Gastroesophageal sphincter (tissue), 3 donors: Measurements from ENCODE around the gene MAP3K21.

Experiments used
- CTCF ChIP-seq, 4 experiments: fragments of 200-600 bp in 2 of 4; fragments of 450-650 bp in 2 of 4; sonication (generic) in 1 of 4; IDR thresholded peaks; one replicate each; pipeline ENCODE4 v1.5.1; 2017 to 2019; ENCODE audit warnings: antibody characterized with exemption in 4 of 4, mild to moderate bottlenecking in 2 of 4, moderate library complexity in 2 of 4
- EP300 ChIP-seq: sonication (generic); formaldehyde crosslinking; IDR thresholded peaks from one replicate; pipeline ENCODE4 v1.6.1; 2017; ENCODE audit warnings: antibody characterized with exemption, mild to moderate bottlenecking
- POLR2A ChIP-seq, 2 donors: fragments of 450-650 bp; IDR thresholded peaks; one replicate each; pipeline ENCODE4 v1.6.1; 2017; ENCODE audit warnings: antibody characterized with exemption in 2 of 2, mild to moderate bottlenecking in 2 of 2, moderate library complexity in 1 of 2

DNA sequence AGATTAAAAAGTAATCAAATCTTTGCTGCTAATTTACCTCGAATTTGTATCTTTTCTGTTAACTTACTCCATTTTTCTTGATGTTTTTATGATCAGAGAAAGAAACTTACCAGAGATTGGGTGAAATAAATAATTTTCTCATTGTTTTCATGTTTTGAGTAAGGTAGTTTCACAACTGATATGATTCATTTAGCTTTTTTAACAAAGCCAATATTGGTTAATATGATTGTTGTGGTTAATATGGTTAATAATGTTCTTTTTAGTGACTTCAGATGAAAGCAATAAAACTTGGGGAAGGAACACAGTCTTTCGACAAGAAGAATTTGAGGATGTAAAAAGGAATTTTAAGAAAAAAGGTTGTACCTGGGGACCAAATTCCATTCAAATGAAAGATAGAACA is 48.1 kb downstream of the MAP3K21 start:
- TF ChIP-seq POLR2A (IDR thresholded peaks at IDR 0.05) (no peak), CTCF (IDR thresholded peaks at IDR 0.05) (no peak), EP300 (no peak)
